ENCODE data around the gene KRTAP24-1. TPM values are rescaled to one million over a fixed set of nuclear protein-coding genes. Genes with fewer than 3 reads are reported as not detected.

The KRTAP24-1 gene
- total RNA-seq, 1 experiment from 2014 or later = not detected

DNA sequence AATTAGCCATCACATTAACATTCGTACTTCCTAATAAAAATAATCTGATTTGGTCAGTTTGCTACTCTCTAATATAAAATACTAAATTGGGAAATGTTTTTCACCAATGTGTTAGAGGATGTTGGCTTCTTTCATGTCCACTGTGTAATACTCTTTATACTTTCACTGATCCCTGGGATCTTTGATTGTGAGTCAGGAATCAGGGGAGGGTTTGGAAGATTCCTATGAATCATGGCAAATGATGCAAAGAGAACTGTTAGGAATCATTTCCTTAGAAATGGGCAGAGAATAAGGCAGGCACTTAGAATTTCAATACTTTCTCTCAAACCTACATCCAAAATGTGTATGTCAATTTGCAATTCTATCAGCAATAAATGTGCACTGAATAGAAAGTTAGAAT lies 31.0 kb downstream of the KRTAP24-1 start:
- intact Hi-C loops (cut with micrococcal nuclease) = no loop called here
- Histone ChIP-seq H2AFZ (ENCODE audit: low read length) (no peak overlapping the region), H3K79me2 (ENCODE audit: low read length) (no peaks in the 10 kb centered on the region), H3K4me1 (ENCODE audit: insufficient read depth, low read length) (peaks cover 12% of the 10 kb centered on the region; the same call in 1 of the 2 replicates), H3K36me3 (ENCODE audit: low read depth, low read length) (no peaks in the 10 kb centered on the region), H3K27me3 (ENCODE audit: low read length) (peaks cover 8% of the 10 kb centered on the region; the same call in 1 of the 2 replicates), H3K9me3 (ENCODE audit: low read length) (no peaks in the 10 kb centered on the region), H3K27ac (ENCODE audit: low read length) (no peak overlapping the region), H3K9ac (ENCODE audit: low read length) (no peak overlapping the region), H4K20me1 (ENCODE audit: low read length) (no peaks in the 10 kb centered on the region), H3F3A (ENCODE audit: low read length, unreplicated experiment) (no peaks in the 10 kb centered on the region), H3K4me2 (ENCODE audit: low read length) (no peak overlapping the region), H3K4me3 (ENCODE audit: low read length) (no peak overlapping the region), H3K9me2 (replicated peaks; ENCODE audit: low read length) (no peaks in the 10 kb centered on the region)
- DNase-seq (peak; percentile 15), ATAC-seq (no peak)
- TF ChIP-seq EZH2 (IDR thresholded peaks at IDR 0.05; ENCODE audit: low read length, unreplicated experiment) = no peak
- TF ChIP-seq, protein P1, sequence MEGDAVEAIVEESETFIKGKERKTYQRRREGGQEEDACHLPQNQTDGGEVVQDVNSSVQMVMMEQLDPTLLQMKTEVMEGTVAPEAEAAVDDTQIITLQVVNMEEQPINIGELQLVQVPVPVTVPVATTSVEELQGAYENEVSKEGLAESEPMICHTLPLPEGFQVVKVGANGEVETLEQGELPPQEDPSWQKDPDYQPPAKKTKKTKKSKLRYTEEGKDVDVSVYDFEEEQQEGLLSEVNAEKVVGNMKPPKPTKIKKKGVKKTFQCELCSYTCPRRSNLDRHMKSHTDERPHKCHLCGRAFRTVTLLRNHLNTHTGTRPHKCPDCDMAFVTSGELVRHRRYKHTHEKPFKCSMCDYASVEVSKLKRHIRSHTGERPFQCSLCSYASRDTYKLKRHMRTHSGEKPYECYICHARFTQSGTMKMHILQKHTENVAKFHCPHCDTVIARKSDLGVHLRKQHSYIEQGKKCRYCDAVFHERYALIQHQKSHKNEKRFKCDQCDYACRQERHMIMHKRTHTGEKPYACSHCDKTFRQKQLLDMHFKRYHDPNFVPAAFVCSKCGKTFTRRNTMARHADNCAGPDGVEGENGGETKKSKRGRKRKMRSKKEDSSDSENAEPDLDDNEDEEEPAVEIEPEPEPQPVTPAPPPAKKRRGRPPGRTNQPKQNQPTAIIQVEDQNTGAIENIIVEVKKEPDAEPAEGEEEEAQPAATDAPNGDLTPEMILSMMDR (conservative IDR thresholded peaks at IDR 0.05; ENCODE audit: low read depth, low read length) = no peak
- TF ChIP-seq EZH2phosphoT487 (IDR thresholded peaks at IDR 0.05; ENCODE audit: borderline replicate concordance, low read length) = no peak
- BruUV-seq (replicated peaks) = no TSS peak
- POLR2A ChIA-PET (ENCODE audit: unreplicated experiment) = no interaction called here
- CTCF ChIA-PET = no interaction called here

DNA sequence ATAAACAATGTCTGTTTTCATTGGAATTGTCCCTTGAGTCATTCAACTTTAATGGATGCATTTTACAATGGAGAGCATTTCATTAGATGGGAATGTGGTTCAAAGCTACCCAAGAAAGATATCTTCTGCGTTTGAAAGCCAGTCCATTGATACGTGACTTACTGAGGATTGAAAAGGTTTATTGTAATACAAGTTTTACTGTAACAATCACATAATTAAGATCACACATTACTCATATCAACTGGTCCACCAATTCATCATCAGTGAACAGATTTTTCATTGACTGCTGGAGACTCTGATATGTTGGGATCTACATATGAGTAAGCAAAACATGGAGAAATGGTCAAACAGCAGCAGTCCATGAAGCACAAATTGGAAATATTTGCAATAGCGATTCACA lies 32.8 kb downstream of the KRTAP24-1 start:
- no peaks in the 10 kb centered on the region for H3F3A ChIP-seq (ENCODE audit: low read length, unreplicated experiment)
- CTCF ChIA-PET = no interaction called here
- POLR2A ChIA-PET (ENCODE audit: unreplicated experiment) = no interaction called here
- H3K9me3 ChIP-seq (ENCODE audit: low read length) = no peaks in the 10 kb centered on the region
- ATAC-seq = no peak
- TF ChIP-seq, protein P1 (conservative IDR thresholded peaks at IDR 0.05; ENCODE audit: low read depth, low read length) = no peak
- no peak for TF ChIP-seq EZH2 (IDR thresholded peaks at IDR 0.05; ENCODE audit: low read length, unreplicated experiment)
- no peak for TF ChIP-seq EZH2phosphoT487 (IDR thresholded peaks at IDR 0.05; ENCODE audit: borderline replicate concordance, low read length)
- no peaks in the 10 kb centered on the region for H3K36me3 ChIP-seq (ENCODE audit: low read depth, low read length)
- no peaks in the 10 kb centered on the region for H3K4me1 ChIP-seq (ENCODE audit: insufficient read depth, low read length)
- H3K4me3 ChIP-seq (ENCODE audit: low read length) = no peak overlapping the region
- no peak for DNase-seq
- H4K20me1 ChIP-seq (ENCODE audit: low read length) = no peaks in the 10 kb centered on the region
- no peak overlapping the region for H3K27ac ChIP-seq (ENCODE audit: low read length)
- peaks cover 8% of the 10 kb centered on the region; the same call in 1 of the 2 replicates for H3K27me3 ChIP-seq (ENCODE audit: low read length)
- no peak overlapping the region for H3K9ac ChIP-seq (ENCODE audit: low read length)
- H3K9me2 ChIP-seq (replicated peaks; ENCODE audit: low read length) = no peaks in the 10 kb centered on the region
- H2AFZ ChIP-seq (ENCODE audit: low read length) = no peak overlapping the region
- intact Hi-C loops (cut with micrococcal nuclease) = no loop called here
- no TSS peak for BruUV-seq (replicated peaks)
- H3K4me2 ChIP-seq (ENCODE audit: low read length) = no peak overlapping the region
- no peaks in the 10 kb centered on the region for H3K79me2 ChIP-seq (ENCODE audit: low read length)

DNA sequence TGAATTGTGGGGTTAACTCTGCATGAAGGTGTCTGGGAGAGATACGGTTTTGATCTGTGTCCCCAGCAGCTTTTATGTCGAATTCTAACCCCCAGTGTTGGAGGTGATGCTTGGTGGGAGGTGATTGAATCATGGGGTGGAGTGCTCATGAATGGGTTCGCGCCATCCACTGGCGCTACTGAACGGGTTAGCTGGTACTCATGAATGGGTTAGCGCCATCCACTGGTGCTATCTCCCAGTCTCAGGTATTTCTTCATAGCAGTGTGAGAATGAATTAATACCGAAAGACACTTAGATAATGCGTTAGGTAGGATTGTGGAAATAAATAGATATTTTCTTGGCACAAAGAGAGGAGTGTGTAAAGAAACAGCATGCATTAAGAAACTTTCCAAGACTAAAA lies 33.9 kb downstream of the KRTAP24-1 start:
- POLR2A ChIA-PET (ENCODE audit: unreplicated experiment) = no interaction called here
- no peaks in the 10 kb centered on the region for H3K79me2 ChIP-seq (ENCODE audit: low read length)
- H3K4me2 ChIP-seq (ENCODE audit: low read length) = no peak overlapping the region
- no peaks in the 10 kb centered on the region for H3K9me3 ChIP-seq (ENCODE audit: low read length)
- H4K20me1 ChIP-seq (ENCODE audit: low read length) = no peaks in the 10 kb centered on the region
- no peaks in the 10 kb centered on the region for H3K9me2 ChIP-seq (replicated peaks; ENCODE audit: low read length)
- no peaks in the 10 kb centered on the region for H3K36me3 ChIP-seq (ENCODE audit: low read depth, low read length)
- no peak overlapping the region for H3K9ac ChIP-seq (ENCODE audit: low read length)
- no peak for DNase-seq
- intact Hi-C loops (cut with micrococcal nuclease) = no loop called here
- CTCF ChIA-PET = no interaction called here
- no peak overlapping the region for H2AFZ ChIP-seq (ENCODE audit: low read length)
- H3K4me1 ChIP-seq (ENCODE audit: insufficient read depth, low read length) = no peaks in the 10 kb centered on the region
- no peak for ATAC-seq
- TF ChIP-seq EZH2 (IDR thresholded peaks at IDR 0.05; ENCODE audit: low read length, unreplicated experiment) = no peak
- peaks cover 15% of the 10 kb centered on the region; the same call in 1 of the 2 replicates for H3K27me3 ChIP-seq (ENCODE audit: low read length)
- H3K4me3 ChIP-seq (ENCODE audit: low read length) = no peak overlapping the region
- BruUV-seq (replicated peaks) = no TSS peak
- no peak overlapping the region for H3K27ac ChIP-seq (ENCODE audit: low read length)
- H3F3A ChIP-seq (ENCODE audit: low read length, unreplicated experiment) = no peaks in the 10 kb centered on the region

Measured in PC-3 (cell line).